ENCODE data around the gene KAT8.

Gene KAT8

GRCh38 chr16:31093132-31093703 is 24.2 kb upstream of the KAT8 start:
- CTCF ChIA-PET, result interaction anchor here (0.5 to 1.2 kb wide), 2 partner anchors 45 to 61 kb away, joined by 4 to 5 read pairs; no protein-coding TSS in a partner anchor
- Histone ChIP-seq H3K4me3 (ENCODE audit: low read depth, low read length) (peak overlapping the region; percentile 8), H3K36me3 (ENCODE audit: control insufficient read depth in 2 of 2, insufficient read depth in 1 of 2, low read length in 2 of 2) (peaks cover 0 to 32% of the 10 kb centered on the region in 2 experiments; a peak in 2 of 3 replicates), H3K9me3 (ENCODE audit: control insufficient read depth, insufficient read depth, low read depth, low read length) (no peaks in the 10 kb centered on the region), H3K4me1 (ENCODE audit: control insufficient read depth, insufficient read depth, low read length) (peaks cover 3% of the 10 kb centered on the region; the same call in 1 of the 2 replicates), H3K27ac (ENCODE audit: extremely low read depth, low read depth, low read length) (no peak overlapping the region)
- TF ChIP-seq SP3 (tag by site-specific recombination; IDR thresholded peaks at IDR 0.05), result peak; percentile 60
- no peak for TF ChIP-seq ZNF600 (tag by site-specific recombination; IDR thresholded peaks at IDR 0.05)
- TF ChIP-seq, protein P1, sequence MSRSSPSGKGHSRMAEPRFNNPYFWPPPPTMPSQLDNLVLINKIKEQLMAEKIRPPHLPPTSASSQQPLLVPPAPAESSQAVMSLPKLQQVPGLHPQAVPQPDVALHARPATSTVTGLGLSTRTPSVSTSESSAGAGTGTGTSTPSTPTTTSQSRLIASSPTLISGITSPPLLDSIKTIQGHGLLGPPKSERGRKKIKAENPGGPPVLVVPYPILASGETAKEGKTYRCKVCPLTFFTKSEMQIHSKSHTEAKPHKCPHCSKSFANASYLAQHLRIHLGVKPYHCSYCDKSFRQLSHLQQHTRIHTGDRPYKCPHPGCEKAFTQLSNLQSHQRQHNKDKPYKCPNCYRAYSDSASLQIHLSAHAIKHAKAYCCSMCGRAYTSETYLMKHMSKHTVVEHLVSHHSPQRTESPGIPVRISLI (tag by site-specific recombination; IDR thresholded peaks at IDR 0.05), result peak; percentile 95
- TF ChIP-seq SP2 (tag by site-specific recombination; IDR thresholded peaks at IDR 0.05), result peak; percentile 51
- TF ChIP-seq ZNF175 (tag by site-specific recombination; IDR thresholded peaks at IDR 0.05), result no peak
- TF ChIP-seq KLF9 (tag by site-specific recombination; IDR thresholded peaks at IDR 0.05; ENCODE audit: low read depth), result peak; percentile 44; the same call in 1 of the 2 replicates
- TF ChIP-seq ZBTB17 (tag by site-specific recombination; IDR thresholded peaks at IDR 0.05), result peak; percentile 26; the same call in 1 of the 2 replicates
- POLR2A ChIA-PET, result interaction anchor here (1.1 to 4.0 kb wide), 9 partner anchors 9 to 367 kb away, joined by 3 to 26 read pairs (median 6); partner anchors contain the start of genes ARMC5, FUS, KAT8 and STX4

- Histone ChIP-seq H3K4me3 (ENCODE audit: low read depth, low read length) (peak overlapping the region; percentile 79), H3K27ac (ENCODE audit: extremely low read depth, low read depth, low read length) (peak overlapping the region; percentile 85), H3K9me3 (ENCODE audit: control insufficient read depth, insufficient read depth, low read depth, low read length) (no peaks in the 10 kb centered on the region), H3K36me3 (ENCODE audit: control insufficient read depth in 2 of 2, insufficient read depth in 1 of 2, low read length in 2 of 2) (peaks cover 0 to 26% of the 10 kb centered on the region in 2 experiments; a peak in 2 of 3 replicates), H3K4me1 (ENCODE audit: control insufficient read depth, insufficient read depth, low read length) (peaks cover 3% of the 10 kb centered on the region; the same call in 1 of the 2 replicates)
- ChIA-PET CTCF (interaction anchor here (0.7 to 1.2 kb wide), 2 partner anchors 23 to 62 kb away, joined by 3 to 4 read pairs; no protein-coding TSS in a partner anchor), POLR2A (interaction anchor here (0.7 to 4.0 kb wide), 6 partner anchors 9 to 366 kb away, joined by 3 to 26 read pairs (median 6); partner anchors contain the start of genes ARMC5, FUS, ZNF646 and ZNF668)
- TF ChIP-seq KLF16 (tag by site-specific recombination; IDR thresholded peaks at IDR 0.05) (0 out of 2 replicates have a peak, but pooled peaks have one; percentile 34), ZNF155 (tag by site-specific recombination; IDR thresholded peaks at IDR 0.05) (no peak), ZNF692 (tag by site-specific recombination; IDR thresholded peaks at IDR 0.05) (0 out of 2 replicates have a peak, but pooled peaks have one; percentile 84), ZNF600 (tag by site-specific recombination; IDR thresholded peaks at IDR 0.05) (peak; percentile 64; the same call in 1 of the 2 replicates), GLIS2 (tag by site-specific recombination; IDR thresholded peaks at IDR 0.05) (no peak), ZNF398 (tag by site-specific recombination; IDR thresholded peaks at IDR 0.05) (peak; percentile 22; the same call in 1 of the 2 replicates), ZNF629 (tag by site-specific recombination; IDR thresholded peaks at IDR 0.05) (no peak), MZF1 (tag by site-specific recombination; IDR thresholded peaks at IDR 0.05; ENCODE audit: borderline replicate concordance) (no peak), ZSCAN16 (tag by site-specific recombination; IDR thresholded peaks at IDR 0.05) (0 out of 2 replicates have a peak, but pooled peaks have one; percentile 10), ZNF544 (tag by site-specific recombination; IDR thresholded peaks at IDR 0.05) (no peak), ZNF626 (tag by site-specific recombination; IDR thresholded peaks at IDR 0.05) (no peak), ZNF174 (tag by site-specific recombination; IDR thresholded peaks at IDR 0.05) (no peak), ZNF791 (tag by site-specific recombination; IDR thresholded peaks at IDR 0.05) (no peak)
- TF ChIP-seq, protein P2, sequence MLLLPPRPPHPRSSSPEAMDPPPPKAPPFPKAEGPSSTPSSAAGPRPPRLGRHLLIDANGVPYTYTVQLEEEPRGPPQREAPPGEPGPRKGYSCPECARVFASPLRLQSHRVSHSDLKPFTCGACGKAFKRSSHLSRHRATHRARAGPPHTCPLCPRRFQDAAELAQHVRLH (tag by site-specific recombination; IDR thresholded peaks at IDR 0.05), result no peak
- TF ChIP-seq, protein P3, sequence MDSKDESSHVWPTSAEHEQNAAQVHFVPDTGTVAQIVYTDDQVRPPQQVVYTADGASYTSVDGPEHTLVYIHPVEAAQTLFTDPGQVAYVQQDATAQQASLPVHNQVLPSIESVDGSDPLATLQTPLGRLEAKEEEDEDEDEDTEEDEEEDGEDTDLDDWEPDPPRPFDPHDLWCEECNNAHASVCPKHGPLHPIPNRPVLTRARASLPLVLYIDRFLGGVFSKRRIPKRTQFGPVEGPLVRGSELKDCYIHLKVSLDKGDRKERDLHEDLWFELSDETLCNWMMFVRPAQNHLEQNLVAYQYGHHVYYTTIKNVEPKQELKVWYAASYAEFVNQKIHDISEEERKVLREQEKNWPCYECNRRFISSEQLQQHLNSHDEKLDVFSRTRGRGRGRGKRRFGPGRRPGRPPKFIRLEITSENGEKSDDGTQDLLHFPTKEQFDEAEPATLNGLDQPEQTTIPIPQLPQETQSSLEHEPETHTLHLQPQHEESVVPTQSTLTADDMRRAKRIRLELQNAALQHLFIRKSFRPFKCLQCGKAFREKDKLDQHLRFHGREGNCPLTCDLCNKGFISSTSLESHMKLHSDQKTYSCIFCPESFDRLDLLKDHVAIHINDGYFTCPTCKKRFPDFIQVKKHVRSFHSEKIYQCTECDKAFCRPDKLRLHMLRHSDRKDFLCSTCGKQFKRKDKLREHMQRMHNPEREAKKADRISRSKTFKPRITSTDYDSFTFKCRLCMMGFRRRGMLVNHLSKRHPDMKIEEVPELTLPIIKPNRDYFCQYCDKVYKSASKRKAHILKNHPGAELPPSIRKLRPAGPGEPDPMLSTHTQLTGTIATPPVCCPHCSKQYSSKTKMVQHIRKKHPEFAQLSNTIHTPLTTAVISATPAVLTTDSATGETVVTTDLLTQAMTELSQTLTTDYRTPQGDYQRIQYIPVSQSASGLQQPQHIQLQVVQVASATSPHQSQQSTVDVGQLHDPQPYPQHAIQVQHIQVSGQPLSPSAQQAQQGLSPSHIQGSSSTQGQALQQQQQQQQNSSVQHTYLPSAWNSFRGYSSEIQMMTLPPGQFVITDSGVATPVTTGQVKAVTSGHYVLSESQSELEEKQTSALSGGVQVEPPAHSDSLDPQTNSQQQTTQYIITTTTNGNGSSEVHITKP (tag by site-specific recombination; IDR thresholded peaks at IDR 0.05), result peak; percentile 77
Measured at GRCh38 chr16:31094088-31094423, 23.4 kb upstream of the KAT8 start.

All from HEK293 (cell line).